Measurements from ENCODE around the gene ESCO1. TPM values are rescaled to one million over a fixed set of nuclear protein-coding genes. Genes with fewer than 3 reads are reported as not detected.

The ESCO1 gene
- total RNA-seq, 3 donors from 2014 or later (not counting 1 experiment from before 2014, with no cell fraction given): 40.5 to 43.4 (median 42.8) TPM

- no peak overlapping the region for H3K4me3 ChIP-seq (ENCODE audit: low read length)
- H3K27ac Mint-ChIP-seq: no peak overlapping the region
- no peaks in the 10 kb centered on the region for H3K27me3 ChIP-seq (ENCODE audit: control insufficient read depth, insufficient read depth, low read length)
- intact Hi-C loops (cut with micrococcal nuclease): loop anchor here (10.0 kb wide), 1 partner anchor 1330 kb away; the partner anchor contains the start of gene RBBP8
- H3K9me3 Mint-ChIP-seq: no peaks in the 10 kb centered on the region
- DNase-seq (no peak), ATAC-seq (no peak)
- H3K36me3 ChIP-seq (ENCODE audit: control insufficient read depth, insufficient read depth, low read length): no peaks in the 10 kb centered on the region
- H3K36me3 Mint-ChIP-seq: no peaks in the 10 kb centered on the region
- H3K27ac ChIP-seq (ENCODE audit: low read length): no peak overlapping the region
- H3K9me3 ChIP-seq (ENCODE audit: control insufficient read depth, insufficient read depth, low read length): no peaks in the 10 kb centered on the region
- no peak for TF ChIP-seq CTCF (IDR thresholded peaks at IDR 0.05)
- H3K4me1 Mint-ChIP-seq: peaks cover 0 to 11% of the 10 kb centered on the region in 2 donors
- H3K4me1 ChIP-seq (ENCODE audit: control insufficient read depth, insufficient read depth, low read length): peaks cover 10% of the 10 kb centered on the region
- no peak overlapping the region for H3K4me3 Mint-ChIP-seq
- no peaks in the 10 kb centered on the region for H3K27me3 Mint-ChIP-seq (ENCODE audit: low read depth in 2 of 2)
Observed at GRCh38 chr18:21605213-21605612, 4.7 kb upstream of the ESCO1 start.

- 51% methylated on average over 2 of the region's 2 CpGs for WGBS (ENCODE audit: insufficient coverage)
- Mint-ChIP-seq H3K9me3 (no peaks in the 10 kb centered on the region), H3K4me3 (no peak overlapping the region), H3K4me1 (peaks cover 4 to 16% of the 10 kb centered on the region in 2 donors), H3K27me3 (ENCODE audit: low read depth in 2 of 2) (no peaks in the 10 kb centered on the region), H3K36me3 (no peaks in the 10 kb centered on the region), H3K27ac (no peak overlapping the region)
- ATAC-seq (no peak), DNase-seq (no peak)
- intact Hi-C loops (cut with micrococcal nuclease): loop anchor here (10.0 kb wide), 1 partner anchor 1330 kb away; the partner anchor contains the start of gene RBBP8
- peaks cover 10% of the 10 kb centered on the region for H3K4me1 ChIP-seq (ENCODE audit: control insufficient read depth, insufficient read depth, low read length)
- H3K36me3 ChIP-seq (ENCODE audit: control insufficient read depth, insufficient read depth, low read length): no peaks in the 10 kb centered on the region
- H3K4me3 ChIP-seq (ENCODE audit: low read length): no peak overlapping the region
- TF ChIP-seq CTCF (IDR thresholded peaks at IDR 0.05): no peak
- H3K27me3 ChIP-seq (ENCODE audit: control insufficient read depth, insufficient read depth, low read length): no peaks in the 10 kb centered on the region
- no peaks in the 10 kb centered on the region for H3K9me3 ChIP-seq (ENCODE audit: control insufficient read depth, insufficient read depth, low read length)
- no peak overlapping the region for H3K27ac ChIP-seq (ENCODE audit: low read length)
Observed at GRCh38 chr18:21604671-21605070, 4.2 kb upstream of the ESCO1 start.

GRCh38 chr18:21602299-21602587 lies 1.7 kb upstream of the ESCO1 start:
- intact Hi-C loops (cut with micrococcal nuclease): loop anchor here (10.0 kb wide), 1 partner anchor 1333 kb away; the partner anchor contains the start of gene RBBP8
- no peaks in the 10 kb centered on the region for H3K36me3 Mint-ChIP-seq
- Histone ChIP-seq H3K36me3 (ENCODE audit: control insufficient read depth, insufficient read depth, low read length) (no peaks in the 10 kb centered on the region), H3K4me1 (ENCODE audit: control insufficient read depth, insufficient read depth, low read length) (peaks cover 22% of the 10 kb centered on the region), H3K27me3 (ENCODE audit: control insufficient read depth, insufficient read depth, low read length) (no peaks in the 10 kb centered on the region), H3K4me3 (ENCODE audit: low read length) (no peak overlapping the region), H3K27ac (ENCODE audit: low read length) (peak overlapping the region; percentile 35), H3K9me3 (ENCODE audit: control insufficient read depth, insufficient read depth, low read length) (no peaks in the 10 kb centered on the region)
- no peak for TF ChIP-seq CTCF (IDR thresholded peaks at IDR 0.05)
- no peaks in the 10 kb centered on the region for H3K27me3 Mint-ChIP-seq (ENCODE audit: low read depth in 2 of 2)
- DNase-seq (peak in 1 of 2 donors; percentile 21), ATAC-seq (no peak)
- 38% methylated on average over 5 of the region's 5 CpGs for WGBS (ENCODE audit: insufficient coverage)
- H3K9me3 Mint-ChIP-seq: no peaks in the 10 kb centered on the region
- peak overlapping the region; percentile 97 to 99 for H3K27ac Mint-ChIP-seq
- peak overlapping the region; percentile 98 for H3K4me3 Mint-ChIP-seq
- H3K4me1 Mint-ChIP-seq: peaks cover 13 to 33% of the 10 kb centered on the region in 2 donors
